CD4-positive, alpha-beta T cell treated with Interleukin-15 for 1 hour (primary cell): Measurements from ENCODE around the gene TMCC1.
A peak's percentile ranks its signal among the peaks of the same experiment; 100 is the strongest.
"Not testable (repeated sequence)": the region's sequence is repeated elsewhere in the genome, so short reads cannot be mapped to it uniquely, and the experiment has no call there.

Experiments
- DNase-seq: peaks from one replicate; pipeline ENCODE4 v3.0.0-alpha.2; 2020

Gene TMCC1

GRCh38 chr3:129834580-129834979 is 58.9 kb downstream of the TMCC1 start:
- DNase-seq: no peak

GRCh38 chr3:129831942-129832341 is 61.6 kb downstream of the TMCC1 start:
- DNase-seq: not testable (repeated sequence)

- no peak for DNase-seq
These were observed 62.0 kb downstream of the TMCC1 start for GRCh38 chr3:129831503-129831902.

- peak; percentile 43 for DNase-seq
These were observed 63.9 kb downstream of the TMCC1 start for GRCh38 chr3:129829640-129830039.

GRCh38 chr3:129827765-129828164 is 65.7 kb downstream of the TMCC1 start:
- DNase-seq: peak; percentile 68

GRCh38 chr3:129824926-129825541 is 68.5 kb downstream of the TMCC1 start:
- DNase-seq: peak; percentile 49

- peak; percentile 19 for DNase-seq
These were observed 70.8 kb downstream of the TMCC1 start for GRCh38 chr3:129822679-129823078.

- DNase-seq: peak; percentile 30
These were observed 71.3 kb downstream of the TMCC1 start for GRCh38 chr3:129822241-129822640.

- no peak for DNase-seq
These were observed 72.9 kb downstream of the TMCC1 start for GRCh38 chr3:129820587-129820986.

GRCh38 chr3:129812589-129812988 is 80.9 kb downstream of the TMCC1 start:
- no peak for DNase-seq

- no peak for DNase-seq
These were observed 84.2 kb downstream of the TMCC1 start for GRCh38 chr3:129809297-129809696.

GRCh38 chr3:129796146-129796545 is 97.4 kb downstream of the TMCC1 start:
- no peak for DNase-seq

GRCh38 chr3:129795186-129796010 is 98.1 kb downstream of the TMCC1 start:
- DNase-seq: no peak

- no peak for DNase-seq
These were observed 99.0 kb downstream of the TMCC1 start for GRCh38 chr3:129794311-129795185.

GRCh38 chr3:129793942-129794310 is 99.6 kb downstream of the TMCC1 start:
- DNase-seq: no peak

- DNase-seq: no peak
These were observed 100.2 kb downstream of the TMCC1 start for GRCh38 chr3:129793319-129793718.

GRCh38 chr3:129783470-129783869 is 110.0 kb downstream of the TMCC1 start:
- DNase-seq: no peak

GRCh38 chr3:129778871-129779270 is 114.6 kb downstream of the TMCC1 start:
- DNase-seq: no peak

GRCh38 chr3:129777806-129778205 is 115.7 kb downstream of the TMCC1 start:
- no peak for DNase-seq

- DNase-seq: no peak
These were observed 117.6 kb downstream of the TMCC1 start for GRCh38 chr3:129775870-129776269.

- DNase-seq: no peak
These were observed 119.5 kb downstream of the TMCC1 start for GRCh38 chr3:129773691-129774663.

- DNase-seq: no peak
These were observed 122.9 kb downstream of the TMCC1 start for GRCh38 chr3:129770604-129771003.
